HG03575 (cell line): Measurements from ENCODE around the gene PCYT2.

Experiments used
- ATAC-seq: cut with Tn5 transposase; IDR thresholded peaks from one replicate; pipeline ENCODE4 v1.9.1; 2021; ENCODE audit not compliant: unreplicated experiment, insufficient number of reproducible peaks, low FRiP score; ENCODE audit errors: extremely low read depth

Gene PCYT2

DNA sequence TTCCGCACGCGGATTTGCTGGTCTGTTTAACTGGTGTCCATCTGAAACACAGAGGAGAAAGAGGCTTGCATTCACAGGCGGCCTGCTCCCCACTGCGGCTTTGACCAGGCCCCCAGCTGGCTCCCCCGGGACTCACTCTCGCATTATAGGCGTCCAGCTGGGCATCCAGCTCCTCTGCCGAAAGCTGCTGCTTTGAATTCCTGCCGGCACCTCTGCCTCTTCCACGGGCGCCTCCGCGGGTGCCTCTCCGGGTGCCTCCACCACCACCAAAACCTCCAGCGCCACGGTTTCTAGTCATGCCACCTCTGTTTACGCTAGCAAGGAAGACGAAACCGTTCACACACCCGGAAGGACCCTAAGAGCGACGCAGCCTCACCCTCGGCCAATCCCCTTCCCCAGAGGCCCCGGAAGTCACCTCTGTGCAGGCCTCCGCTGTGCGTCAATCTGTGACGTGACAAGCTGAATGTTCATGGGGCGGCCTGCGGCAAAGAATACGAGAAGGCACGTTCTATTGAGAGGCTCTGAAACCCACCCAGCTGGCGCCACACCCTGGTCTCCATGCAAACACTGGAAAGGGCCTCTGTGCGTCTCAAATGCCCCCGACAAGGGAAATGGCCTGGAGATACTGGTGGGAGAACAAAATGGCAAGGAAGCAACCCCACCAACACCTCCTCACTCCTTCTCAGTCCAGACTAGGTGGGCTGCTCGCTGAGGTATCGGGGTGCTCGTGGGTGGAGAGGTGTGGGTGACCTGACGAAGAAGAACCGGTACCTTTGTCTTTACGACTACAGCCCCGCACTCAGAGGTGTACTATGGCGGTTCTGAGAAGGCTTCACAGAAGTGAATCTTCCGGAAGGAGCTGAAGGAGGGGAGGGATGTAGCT, 22.9 kb downstream of the PCYT2 start:
- ATAC-seq: no peak

DNA sequence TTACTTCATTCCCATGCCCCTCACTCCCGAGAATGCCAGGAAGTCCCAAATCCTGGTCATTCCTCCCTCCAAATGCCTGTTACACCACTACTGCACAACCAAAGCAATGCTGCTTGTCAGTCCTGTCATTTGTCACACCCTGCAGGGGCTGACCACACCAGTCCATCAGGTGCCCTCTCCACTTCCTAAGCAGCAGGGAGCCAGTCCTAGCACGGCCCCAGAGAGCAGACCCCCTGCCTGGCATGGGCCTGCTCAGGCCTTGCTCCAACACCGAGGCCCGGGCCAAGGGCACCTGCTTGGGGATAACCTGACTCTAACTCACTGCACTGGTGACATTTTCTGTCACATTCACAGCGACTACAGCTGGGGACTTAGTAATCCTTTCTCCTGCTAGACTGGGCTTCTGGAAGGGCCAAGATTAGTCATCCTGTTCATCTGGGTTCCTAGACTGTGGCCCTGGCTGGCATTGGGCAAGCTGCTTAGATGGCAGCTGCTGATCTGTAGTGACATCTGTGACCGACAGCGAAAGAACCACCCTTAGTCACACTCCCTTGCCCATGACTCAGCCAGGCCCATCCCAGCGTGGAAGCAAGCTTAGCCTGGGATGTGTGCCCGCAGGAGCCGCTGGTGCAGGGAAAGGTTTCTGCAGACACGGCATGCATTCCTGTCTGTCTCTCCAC, 25.2 kb downstream of the PCYT2 start:
- no peak for ATAC-seq

DNA sequence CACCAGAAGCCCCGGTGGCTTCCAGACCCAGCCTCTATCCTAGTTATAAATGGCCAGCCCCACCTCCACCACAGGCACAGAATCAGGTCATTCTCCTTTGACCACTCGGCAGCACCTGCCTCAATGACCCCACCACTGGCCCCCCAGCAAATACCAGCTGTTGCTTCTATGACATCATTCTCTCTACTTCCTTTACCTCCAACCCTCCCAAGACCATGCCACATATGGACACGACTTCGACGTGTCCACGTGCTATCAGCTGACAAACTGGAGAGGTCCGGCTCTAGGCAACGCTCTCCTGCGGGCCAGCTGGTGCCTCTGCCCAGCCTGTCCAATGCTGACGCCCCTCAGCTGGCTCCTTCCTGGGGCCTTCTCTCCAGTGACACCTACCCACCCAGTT, 25.7 kb downstream of the PCYT2 start:
- ATAC-seq: no peak

DNA sequence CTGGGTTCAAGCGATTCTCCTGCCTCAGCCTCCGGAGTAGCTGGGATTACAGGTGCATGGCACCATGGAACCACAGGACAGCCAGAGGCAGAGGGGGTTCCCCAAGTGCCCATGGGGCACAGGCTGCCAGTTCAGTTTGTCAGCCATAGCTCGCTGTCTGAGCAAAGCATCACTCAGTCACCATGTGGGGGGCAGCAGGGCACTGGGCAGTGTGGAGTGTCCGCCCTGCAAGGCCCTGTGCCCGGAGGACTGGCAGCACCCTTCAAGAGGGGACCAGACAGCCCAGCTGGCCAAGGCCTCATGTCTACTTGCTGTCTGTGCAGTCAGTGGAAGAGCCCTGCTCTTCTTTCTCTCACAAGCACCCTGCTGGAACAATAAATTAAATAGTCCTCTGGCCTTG, 26.2 kb downstream of the PCYT2 start:
- no peak for ATAC-seq

DNA sequence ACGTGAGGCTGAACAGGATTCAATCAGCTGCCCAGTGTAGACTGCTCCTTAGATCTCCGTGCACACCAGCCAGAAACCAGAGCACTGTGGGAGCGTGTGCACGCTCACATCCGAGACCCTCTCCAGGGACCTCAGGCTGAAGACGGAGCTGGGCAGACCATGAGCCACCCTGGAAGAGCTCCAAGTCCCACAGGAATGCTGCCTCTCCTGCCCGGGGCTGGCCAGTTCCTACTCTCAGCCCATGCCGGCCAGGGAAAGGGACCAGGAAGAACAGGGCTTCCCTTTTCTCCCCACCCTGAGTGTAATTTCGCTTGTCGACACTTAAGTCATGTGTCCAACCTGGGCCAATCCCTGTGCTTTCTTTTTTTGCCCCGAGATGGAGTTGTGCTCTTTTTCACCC, 26.7 kb downstream of the PCYT2 start:
- no peak for ATAC-seq

DNA sequence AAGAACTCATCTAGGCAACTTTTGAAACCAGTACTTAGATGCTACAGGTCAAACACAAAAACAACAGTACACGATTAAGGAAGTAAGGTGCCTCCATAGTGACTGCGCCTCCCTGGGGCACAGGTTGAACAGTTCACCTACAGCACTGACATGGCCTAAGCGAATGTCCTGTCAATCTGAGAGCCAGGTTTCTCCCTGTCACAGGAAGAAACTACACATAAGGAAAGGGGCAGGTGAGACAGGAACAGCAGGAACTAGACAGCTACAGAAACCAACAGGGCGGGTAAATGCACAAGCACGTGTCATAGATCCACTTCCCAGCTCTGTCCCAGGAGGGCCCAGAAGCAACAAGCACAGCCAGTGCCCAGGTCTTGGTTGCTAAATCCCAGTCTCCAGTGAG, 32.1 kb downstream of the PCYT2 start:
- no peak for ATAC-seq

DNA sequence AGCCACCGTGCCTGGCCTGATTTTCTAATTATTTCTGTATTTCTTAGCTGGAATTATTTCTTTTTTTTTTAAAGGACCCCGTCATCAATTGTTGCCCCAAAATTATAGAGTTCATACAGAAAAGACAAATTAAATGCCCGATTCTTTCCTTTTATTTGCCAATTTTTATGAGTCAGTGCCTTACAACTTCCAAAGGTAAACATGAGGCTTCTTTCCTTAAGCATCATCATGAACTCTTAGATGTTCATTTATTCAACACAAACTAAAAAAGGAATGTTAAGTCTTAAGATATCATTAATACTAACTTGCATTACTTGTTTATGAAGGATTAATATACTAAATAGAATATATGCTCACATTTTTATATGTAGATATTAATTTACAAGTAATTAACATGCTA, 32.9 kb downstream of the PCYT2 start:
- ATAC-seq: no peak

DNA sequence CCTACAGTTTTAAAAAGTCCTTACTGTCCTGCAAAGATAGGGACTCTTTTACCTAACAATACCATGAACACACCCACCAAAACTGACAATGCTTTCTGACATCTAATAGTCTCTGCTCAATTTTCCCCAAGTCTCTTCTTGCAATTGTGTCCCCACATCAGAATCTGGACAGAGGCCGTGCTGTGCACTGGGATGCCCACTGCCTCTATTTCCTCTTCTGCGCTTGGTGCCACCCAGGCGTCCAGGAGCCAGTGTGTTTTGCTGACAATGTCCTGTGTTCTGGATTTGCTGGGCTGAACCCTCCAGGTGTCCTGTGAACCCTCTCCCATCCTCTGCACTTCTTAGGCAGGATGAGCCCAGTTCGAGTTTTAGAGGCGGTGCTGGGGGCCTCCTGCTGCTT, 33.6 kb downstream of the PCYT2 start:
- ATAC-seq: no peak

DNA sequence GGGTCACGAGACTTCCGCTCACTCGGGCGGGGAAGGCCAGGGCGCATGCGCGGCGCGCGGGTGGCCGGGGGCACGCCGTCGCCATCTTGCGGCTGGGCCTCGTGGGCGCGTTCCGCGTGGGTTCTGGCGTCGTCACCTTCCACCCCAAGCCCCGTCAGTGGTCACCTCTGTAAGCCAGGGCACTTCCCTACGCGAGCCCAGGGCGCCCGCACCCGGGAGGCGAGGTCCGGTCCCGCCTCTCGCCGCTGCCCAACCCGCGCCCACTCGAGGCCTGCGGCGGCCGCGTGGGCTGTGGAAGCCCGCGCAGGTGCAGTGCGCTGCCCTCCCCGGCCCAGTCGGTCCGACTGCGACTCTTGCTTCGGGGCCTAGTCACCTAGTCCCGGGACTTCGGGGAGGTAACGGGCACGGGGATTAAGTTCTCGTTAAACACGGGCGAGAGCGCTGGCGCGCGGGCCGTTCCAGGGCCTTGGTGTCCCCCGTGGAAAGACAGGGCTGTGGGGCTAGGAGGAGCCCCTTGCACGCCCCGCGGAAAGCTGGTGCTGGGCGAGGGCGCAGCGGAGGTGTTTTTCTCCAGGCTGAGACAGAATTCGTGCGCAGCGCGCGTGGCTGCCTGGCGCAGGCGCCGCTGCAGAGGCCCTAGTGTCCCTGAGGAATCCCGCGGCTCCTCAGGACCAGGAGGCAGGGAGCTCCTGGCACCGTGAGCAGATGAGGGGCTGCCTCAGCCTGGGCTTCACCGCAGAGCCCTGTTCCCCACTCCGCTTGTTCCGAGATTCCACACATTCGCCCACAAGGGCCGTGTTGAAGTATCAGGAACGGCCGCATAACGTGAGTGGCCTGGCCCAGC, 39.6 kb downstream of the PCYT2 start:
- no peak for ATAC-seq

DNA sequence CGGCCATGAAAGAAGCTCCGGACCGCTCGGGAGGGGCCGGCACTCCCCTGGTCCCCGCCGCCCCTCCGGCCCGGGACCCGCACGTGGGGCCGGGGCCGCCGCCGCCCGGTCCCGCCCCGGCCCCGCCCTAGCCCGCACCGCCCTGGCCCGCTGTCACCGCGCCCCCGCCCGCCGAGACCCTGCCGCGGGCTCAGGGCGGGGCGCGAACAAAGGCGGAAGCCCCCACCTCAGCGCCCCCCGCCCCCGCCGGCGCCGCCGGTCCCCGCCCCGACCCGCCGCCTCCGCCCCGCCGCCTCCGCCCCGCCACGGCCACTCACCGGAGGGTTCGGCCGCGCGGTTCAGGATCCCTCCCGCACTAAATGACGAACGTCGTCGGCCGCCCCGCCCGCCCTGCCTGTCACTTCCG, 40.2 kb downstream of the PCYT2 start, which contains the start of gene ARHGDIA:
Gene ARHGDIA, minus strand, starts transcription at position 357 of the 406 bp plus-strand sequence. CDS start 1,407 bp downstream, outside the sequence.
- ATAC-seq: no peak

DNA sequence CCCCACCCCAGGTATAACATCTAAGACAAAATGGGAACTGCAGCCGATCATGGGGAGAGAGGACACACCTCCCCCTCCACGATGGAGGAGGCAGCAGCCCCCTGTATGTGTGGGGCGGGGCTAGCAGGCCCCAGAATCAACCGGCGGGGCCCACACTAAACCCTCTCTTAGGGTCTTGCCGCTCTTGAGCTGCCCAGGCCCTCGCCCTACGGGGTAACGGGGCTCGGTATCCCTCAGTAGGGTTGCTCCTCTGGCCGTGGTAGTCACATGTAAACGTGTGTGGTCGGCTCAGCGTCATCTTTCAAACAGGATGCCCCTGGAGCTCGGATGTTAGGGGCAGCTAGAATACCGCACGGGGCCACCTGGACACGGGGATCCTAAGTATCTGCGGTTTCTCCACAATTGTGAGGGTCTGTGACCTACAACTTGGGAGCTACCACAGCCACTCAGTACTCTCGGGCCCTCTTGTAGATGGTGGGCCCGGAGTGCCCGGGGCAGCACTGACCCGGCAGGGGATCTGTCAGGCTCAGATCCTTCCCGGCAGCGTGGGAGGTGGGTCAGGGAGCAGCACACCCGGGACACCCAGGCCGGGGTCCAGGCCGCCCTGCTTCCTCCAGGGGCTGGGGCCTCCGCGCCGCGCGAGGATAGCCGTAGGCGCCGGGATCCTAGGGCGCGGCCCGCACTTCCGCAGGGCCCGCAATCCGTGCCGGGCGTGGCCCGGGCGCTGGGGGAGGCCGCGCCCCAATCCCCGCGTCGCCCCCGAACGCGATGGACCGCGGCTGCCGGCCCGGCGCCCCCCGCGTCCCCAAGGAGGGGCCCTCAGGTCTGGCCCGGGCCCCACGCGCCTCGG, 40.8 kb downstream of the PCYT2 start:
- no peak for ATAC-seq

DNA sequence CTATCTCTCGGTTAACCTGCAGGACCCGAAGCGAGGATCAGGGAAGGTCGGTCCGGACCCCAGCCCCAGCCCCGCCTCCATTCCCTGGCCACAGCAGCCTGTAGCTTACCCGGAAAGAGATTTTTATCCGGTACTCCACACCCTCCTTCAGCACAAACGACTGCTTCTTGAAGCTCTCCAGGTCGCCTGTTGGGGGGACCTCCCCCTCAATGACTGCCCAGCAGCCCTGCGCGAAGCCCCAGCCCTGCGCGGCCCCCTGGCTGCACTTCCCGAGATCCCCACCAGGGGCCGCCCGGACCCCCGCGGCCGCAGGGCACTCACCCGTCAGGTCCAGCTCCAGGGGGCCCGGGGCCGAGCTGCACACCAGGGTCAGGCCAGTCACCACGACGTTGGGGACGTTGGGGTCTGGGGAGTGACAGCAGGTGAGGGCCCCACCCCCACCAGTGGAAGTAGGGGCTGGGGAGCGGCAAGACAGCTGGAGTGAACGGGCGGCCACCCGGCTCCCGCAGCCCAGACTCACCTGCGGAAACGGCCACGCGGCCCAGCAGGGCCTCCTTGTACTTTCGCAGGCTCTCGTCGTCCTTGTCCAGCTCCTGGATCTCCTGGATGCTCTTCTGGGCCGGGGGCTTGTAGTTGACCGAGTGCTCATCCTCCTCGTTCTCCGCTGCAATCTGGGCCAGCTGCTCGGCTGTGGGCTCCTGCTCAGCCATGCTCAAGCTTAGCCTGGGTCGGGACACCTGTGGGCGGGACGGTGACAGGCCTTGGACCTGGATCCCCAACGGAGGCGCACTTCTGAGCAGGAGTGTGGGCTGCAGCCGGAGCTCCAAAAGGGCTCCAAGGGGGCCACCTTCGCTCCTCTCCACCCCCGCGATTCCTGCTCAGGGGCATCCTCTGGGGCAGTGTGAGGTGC, 41.7 kb downstream of the PCYT2 start:
- no peak for ATAC-seq

DNA sequence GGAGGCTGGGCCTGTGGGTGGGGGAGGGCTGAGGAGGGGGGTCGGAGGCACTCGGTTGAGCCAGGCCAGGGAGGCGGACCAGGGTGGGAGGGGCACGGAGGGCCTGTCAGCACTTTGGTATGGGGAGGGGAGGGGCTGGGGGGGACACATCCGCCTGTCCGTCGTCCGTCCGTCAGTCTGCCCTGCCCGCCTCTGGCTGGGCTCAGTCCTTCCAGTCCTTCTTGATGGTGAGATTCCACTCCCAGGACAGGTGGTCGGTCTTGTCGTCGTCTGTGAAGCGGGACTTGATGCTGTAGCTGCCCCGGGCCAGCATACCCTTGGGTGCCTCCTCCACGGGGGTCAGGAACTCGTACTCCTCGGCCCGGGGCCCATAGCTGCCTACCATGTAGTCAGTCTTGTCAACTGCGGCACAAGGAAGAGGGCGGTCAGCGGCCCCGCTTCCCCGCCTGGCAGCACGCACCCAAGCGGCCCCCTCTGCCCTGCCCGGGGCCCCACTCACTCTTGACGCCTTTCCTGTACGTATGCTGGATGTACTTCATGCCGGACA, 42.5 kb downstream of the PCYT2 start:
- no peak for ATAC-seq

DNA sequence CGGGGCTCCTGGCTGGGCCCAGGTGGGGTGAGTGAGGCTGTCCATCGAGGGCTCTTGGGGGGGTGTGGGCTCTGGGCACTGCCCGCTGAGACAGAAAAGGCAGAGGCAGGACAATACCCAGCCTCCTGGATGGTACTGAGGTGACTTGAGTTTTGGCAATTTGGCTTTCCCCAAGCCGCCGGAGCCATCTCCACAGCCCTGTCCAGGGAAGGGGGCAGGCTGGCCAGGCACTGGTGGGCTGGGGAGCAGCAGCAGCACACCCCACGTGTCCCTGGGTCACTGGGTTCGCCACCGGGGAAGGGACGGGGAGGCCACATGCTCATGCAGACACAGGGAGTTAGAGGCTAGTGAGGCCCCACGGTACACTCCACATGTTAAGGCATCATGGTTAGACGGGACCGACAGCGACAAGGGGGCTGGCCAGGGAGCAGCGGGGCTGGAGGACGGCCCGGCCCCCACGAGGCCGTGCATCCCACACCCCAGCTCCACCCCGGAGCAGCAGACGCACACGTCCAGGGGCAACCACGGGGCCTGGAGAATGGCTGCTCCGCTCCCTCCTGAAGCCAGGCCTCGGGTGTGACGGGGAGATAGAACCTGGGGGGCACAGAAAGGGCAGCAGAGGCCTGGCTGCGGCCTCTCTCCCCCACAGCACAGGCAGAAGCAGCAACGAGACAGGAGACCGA, 43.1 kb downstream of the PCYT2 start:
- no peak for ATAC-seq

DNA sequence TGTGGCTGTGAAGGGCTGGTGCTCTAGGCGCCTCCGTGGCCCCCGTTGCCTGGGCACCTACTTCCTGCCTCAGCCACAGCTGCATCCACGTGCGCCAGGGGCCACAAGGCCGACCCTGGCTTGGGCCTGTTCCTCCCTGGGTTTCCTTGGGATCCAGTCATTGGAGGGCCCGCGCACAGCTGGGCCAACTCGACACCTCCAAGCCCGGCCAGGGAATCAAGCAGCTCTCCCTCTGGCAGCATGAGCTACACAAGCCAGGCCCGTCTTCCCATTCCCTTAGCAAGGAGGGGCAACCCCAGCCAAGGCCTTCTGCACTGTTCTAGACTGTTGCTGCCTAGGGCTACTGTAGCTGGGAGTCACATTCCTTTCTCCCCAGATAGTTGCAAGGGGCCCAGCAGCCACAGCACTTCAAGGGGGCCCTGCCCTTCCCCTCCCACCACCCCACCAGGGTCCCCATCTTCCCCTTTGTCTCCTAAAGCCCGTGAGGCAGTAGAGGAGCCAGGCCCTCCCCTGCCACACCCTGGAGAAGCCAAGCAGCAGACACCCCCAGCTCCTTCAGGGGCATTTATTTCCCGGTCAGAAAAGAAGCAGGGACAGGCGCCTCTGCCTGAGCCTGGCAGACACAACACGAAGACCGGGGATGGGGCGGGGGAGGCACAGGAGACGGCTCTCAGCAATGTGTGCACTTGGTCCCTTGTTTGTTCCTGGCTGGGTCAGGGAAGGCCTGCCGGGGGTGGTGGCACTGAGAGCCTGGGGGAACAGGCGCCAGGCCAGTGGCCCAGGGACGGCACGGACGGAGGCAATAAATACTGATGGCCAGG, 43.8 kb downstream of the PCYT2 start:
- ATAC-seq: no peak
